ENCODE results near the gene TNN.
"Not testable (repeated sequence)": the region's sequence is repeated elsewhere in the genome, so short reads cannot be mapped to it uniquely, and the experiment has no call there.

The TNN gene

DNA sequence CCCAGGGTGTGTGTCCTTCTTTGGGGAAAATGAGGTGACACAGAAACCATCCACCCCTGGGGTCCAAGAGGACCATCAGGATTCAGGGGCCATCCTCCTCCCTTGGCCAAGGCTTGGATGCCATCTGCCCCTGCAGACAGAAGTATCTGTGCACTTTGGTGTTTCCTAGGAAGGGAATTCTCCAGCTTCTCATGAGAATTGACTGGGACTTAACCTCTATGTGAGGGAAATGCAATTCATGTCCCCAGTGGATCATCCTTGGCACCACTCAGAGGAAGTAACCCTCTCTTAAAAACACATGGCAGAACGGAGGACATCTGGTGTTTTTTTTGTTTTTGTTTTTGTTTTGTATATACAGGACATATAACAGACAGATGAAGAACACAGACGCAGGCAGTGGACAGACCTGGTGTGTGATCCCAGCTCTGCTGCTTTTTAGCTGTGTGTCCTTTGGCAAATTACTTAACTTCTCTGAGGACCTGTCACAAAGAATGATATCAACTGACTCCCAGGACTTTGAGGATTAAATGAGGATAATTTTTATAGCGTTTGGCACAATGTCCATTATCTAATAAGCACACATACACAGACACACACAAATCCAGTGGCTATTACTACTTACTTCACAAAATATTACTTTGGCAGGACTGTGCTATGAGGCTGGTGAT, 3.8 kb downstream of the TNN start:
- no peak for DNase-seq

- DNase-seq = no peak
Observed at GRCh38 chr1:175072099-175072951, 4.7 kb downstream of the TNN start.

DNA sequence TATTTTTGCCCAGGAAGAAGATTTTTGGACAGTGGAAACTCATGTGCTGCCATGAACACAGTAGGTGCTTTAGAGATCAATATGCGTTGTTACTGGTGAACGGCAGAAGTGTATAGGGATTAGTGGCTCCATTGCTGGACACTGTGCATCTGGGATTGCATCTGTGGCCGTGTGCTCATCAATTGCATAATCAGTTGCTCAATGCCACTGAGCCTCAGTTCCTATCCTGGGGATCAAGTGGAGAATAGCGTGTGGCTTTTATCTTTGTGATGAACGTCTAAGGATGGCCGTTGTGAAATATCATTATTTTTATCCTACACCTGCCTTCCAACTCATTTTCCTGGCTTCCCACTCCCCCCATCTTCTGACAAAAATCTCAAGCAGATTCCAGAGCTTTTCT, 5.4 kb downstream of the TNN start:
- DNase-seq = no peak

DNA sequence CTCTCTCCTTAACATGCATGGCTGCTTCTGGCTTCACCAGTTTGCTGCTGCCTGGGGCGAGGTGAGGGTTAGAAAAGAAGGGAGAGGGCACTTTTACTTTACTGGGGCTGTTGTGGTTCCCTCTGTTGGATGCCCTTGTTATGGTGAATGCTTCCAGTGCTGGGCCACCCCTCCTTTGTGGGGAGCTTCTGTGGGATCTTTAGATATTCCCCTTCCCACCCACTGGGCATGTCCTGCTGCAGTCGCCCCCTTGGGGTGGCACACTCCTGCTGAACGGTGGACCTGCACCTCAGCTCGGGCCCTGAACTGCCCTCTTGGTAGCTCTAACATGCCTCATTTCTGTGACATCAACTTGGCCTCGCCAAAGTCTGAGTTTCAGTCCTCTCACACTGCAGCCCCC, 6.0 kb downstream of the TNN start:
- DNase-seq = no peak

DNA sequence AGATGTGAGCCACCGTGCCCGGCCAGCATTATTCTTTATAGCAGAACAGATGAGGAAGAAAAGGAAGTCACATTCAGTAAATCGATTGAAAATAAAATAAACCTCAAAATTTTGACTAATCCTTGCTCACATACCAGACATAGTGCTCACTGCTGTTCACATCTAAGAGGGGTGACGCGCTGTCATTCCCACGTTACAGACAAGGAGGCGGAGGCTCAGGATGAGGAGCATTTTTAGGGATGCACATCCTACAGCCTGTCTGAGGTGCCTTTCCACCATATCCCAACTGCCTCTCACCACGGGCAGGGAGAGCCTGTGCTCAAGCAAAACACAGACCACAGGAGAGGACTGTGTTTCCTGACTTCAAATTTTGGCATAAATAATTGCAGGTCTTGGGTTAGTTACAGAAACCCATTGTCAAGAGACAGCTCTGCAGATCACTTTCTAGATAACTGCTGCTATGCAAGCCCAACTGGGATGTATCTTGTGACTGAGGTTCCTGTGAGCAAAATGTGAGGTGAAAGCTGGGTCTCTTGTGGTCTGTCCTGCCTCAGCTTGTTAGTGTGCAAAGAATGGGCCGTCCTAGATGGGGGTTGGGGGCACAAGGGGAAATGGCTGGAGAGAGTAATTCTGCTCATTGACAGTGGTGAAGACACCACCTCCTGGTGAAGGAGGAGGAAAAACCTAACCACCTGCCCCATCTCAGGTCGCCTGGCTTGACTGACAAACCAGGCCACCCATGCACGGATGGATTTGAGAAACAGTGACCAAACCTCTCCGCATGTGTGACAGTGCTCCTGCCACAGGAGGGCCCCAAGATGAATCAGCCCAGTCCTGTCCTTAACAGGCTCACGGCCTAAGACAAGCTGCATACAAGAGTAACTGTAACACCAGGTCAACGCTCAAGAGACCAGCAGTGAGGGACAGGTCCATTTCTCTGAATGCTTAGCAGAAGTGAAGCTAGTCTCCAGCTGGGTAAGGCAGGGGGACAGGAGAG, 8.2 kb downstream of the TNN start:
- no peak for DNase-seq

- DNase-seq = no peak
Observed at GRCh38 chr1:175077356-175078030, 9.9 kb downstream of the TNN start.

DNA sequence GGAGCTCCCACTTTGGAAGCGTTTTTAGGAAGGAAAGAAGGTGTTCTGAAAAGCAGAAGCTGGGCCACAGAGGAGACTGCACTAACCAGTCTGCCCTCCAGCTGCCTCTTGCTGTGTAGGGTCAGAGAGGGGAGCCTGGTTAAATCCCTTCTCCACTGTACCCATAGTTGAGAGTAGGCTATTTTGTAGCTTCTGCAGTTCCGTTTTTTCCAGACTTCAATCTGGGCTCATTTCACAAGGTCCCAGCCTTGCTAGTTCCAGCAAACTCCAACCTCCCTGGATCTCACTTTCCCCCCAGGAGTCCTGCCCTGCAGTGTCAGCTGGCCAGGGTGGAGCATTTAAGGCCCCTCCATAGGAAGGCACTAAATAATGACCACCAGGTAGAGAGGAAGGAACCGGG, 11.0 kb downstream of the TNN start:
- no peak for DNase-seq

- no peak for DNase-seq
Observed at GRCh38 chr1:175079338-175079737, 11.7 kb downstream of the TNN start.

DNA sequence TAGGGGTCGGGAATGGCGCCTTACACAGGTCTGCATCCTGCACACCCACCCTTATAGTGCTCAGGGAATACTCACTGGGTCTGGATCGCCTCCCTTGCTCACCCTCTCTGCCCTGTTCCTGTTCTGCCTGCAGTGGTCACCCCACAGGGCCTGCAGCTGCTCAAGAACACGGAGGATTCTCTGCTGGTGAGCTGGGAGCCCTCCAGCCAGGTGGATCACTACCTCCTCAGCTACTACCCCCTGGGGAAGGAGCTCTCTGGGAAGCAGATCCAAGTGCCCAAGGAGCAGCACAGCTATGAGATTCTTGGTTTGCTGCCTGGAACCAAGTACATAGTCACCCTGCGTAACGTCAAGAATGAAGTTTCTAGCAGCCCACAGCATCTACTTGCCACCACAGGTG, 12.4 kb downstream of the TNN start:
- no peak for DNase-seq

GRCh38 chr1:175081983-175082382, 14.3 kb downstream of the TNN start:
- DNase-seq = no peak

DNA sequence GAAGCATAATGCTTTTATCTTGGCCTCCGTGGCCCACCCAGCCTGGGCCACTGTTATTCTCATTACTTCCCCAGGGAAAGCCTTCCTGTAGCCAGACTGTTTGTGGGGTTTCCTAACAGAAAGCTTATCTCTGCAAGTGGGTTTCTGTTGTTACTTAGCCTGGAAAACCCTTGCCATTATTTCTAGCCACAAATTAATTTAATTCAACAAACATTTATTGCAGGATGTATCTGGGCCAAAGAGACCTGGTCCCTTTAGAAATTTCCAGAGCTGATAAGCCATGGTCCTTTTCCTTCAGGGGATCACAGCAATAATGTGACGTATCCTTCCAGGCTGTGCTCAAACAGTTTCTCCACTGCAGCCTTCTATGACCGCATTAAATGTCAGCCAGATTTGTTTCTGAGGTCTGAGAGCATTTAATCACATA, 20.9 kb downstream of the TNN start:
- no peak for DNase-seq

DNA sequence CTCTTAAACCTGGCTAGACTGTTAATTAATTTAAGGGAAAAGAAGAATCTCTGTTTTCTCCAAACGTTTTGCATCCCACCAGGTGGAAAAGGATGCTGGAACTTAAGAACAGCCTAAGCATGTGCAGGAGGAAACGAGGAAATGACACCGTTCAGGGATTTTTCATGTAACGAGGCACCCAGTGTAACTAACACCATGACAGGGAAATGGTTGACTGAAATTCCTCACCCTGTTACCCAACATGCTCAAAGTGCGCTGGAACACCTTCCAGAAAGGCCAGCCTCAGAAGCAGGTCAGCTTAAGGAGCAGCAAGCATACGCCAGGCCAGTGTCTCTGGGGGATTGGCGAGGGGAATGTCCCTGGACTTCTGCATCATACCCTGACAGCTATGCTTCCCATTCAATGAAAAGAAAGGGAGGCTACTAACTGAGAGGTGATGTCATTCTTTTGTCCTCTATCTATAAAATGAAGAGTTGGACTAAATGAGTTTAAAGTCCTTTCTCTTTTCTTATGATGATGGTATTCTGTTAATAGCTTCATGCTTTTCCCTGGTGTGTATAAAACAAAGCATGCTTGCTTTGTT, 21.6 kb downstream of the TNN start:
- no peak for DNase-seq

- DNase-seq = no peak
Observed at GRCh38 chr1:175090780-175091179, 23.1 kb downstream of the TNN start.

DNA sequence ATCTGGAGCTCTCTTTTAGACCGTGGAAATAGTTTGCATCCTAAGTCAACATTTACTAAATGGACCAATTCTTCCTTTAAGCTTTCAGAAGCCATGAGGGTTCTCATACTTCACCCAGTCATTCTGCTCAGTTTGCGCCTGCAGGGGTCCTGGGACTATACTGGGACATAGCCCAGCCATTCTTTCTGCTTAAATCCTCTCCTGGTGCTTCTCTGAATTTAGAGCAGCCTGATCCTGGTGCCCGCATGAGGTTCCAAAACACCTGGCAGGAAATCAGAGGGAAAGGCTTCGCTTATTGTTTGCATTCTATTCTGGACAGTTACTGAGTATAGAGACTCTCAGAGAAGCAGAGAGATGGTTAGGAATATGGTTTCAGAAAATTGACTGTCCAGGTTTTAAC, 27.0 kb downstream of the TNN start:
- no peak for DNase-seq

- no peak for DNase-seq
Observed at GRCh38 chr1:175095069-175095468, 27.4 kb downstream of the TNN start.

DNA sequence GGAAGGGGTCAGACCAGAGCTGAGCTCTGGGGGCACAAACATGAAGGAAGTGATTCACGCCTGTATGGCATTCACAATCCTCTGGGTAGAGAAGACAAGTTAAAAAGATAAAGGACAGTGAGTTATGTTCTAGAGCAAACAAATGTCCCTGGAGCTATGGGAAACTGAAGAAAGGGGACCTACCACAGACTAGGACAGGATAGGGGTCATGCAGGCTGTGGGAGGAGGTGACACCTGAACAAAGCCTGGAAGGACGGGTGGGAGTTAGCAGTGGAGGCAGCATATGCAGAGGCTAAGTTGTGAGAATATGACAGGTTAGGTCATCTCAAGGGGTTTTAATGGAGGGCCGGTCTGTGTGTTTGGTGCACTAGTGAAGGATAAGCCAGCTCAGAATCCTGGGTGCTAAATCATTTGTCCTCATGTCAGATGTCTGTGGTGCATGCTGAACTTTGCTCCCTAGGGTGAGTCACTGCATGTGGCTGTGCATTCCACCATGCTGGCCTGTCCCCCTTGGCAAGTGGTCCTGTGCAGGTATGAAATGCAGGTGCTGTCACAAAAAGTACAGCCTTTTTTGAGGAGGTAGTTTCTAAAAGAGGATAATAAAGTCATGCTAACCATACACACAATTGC, 28.5 kb downstream of the TNN start:
- no peak for DNase-seq

- no peak for DNase-seq
Observed at GRCh38 chr1:175097361-175097760, 29.7 kb downstream of the TNN start.

GRCh38 chr1:175099916-175100315, 32.3 kb downstream of the TNN start:
- no peak for DNase-seq

GRCh38 chr1:175102166-175102565, 34.5 kb downstream of the TNN start:
- not testable (repeated sequence) for DNase-seq

DNA sequence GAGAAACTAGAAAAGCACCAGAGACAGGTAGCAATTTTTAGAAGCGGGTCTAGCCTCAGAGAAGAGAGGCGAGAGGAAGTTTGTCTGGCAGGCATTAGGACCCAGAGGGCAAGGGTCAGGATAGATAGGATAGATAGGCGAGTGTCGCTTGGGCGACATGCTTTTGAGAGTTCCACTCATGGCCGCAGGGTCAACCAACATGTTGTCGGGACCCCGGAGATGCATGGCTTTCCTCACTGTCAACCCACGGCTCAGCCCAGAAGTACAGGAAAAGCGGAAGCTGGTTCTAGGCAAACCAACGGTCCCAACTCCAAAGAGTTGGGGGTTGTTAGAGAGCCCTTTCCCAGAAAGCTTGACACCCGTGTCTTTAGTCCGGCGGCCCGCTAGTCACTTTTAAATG, 38.9 kb downstream of the TNN start:
- DNase-seq = not testable (repeated sequence)

DNA sequence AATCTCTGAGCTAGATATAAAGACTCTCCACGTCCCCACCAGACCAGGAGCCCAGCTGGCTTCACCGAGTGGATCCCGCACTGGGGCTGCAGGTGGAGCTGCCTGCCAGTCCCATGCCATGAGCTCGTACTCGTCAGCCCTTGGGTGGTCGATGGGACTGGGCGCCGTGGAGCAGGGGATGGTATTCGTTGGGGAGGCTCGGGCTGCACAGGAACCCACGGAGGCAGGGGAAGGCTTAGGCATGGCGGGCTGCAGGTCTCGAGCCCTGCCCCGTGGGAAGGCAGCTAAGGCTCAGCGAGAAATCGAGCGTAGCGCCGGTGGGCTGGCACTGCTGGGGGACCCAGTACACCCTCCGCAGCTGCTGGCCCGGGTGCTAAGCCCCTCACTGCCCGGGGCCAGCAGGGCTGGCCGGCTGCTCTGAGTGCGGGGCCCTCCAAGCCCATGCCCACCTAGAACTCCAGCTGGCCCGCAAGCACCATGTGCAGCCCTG, 40.7 kb downstream of the TNN start:
- not testable (repeated sequence) for DNase-seq

DNA sequence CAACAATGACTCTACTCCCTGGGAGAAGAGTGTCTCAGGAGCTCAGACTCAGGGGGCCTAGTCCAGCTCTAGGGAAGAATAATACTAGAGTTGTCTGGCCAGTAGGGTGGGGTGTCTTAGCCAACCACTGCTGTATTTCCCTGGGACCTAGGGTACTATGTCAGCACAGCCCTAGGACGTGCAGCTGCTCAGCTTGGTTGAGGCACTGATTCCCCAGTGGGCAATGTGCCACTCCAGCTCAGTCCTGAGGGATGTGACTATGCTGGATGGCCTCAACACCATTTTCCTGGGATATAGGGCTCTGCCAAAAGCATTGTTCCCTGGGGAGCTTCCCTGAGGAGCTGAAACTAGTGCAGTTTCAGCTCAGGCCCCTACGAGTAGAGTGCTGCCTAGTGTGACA, 47.4 kb downstream of the TNN start:
- DNase-seq = no peak
